Activated naive CD8-positive, alpha-beta T cell treated with anti-CD3 and anti-CD28 coated beads, Interleukin-2, amount 10 ng/mL, durations not matched to agents 7 days and 5 days (primary cell): Measurements from ENCODE around the gene MFN2. TPM values are rescaled to one million over a fixed set of nuclear protein-coding genes. Genes with fewer than 3 reads are reported as not detected.
A peak's percentile ranks its signal among the peaks of the same experiment; 100 is the strongest.
"Not testable (repeated sequence)": the region's sequence is repeated elsewhere in the genome, so short reads cannot be mapped to it uniquely, and the experiment has no call there.

Experiments used
- ATAC-seq: fragments of 150-1000 bp; cut with Tn5 transposase; one replicate; pipeline ENCODE4 v1.10.0; 2021; ENCODE audit warnings: low read depth, moderate library complexity
- POLR2A ChIA-PET: fragments of 350-600 bp; sonication (Branson Sonifier 250); formaldehyde crosslinking; loops from one replicate; lab custom pipeline; 2021; ENCODE audit warnings: antibody characterized with exemption; lab: Charles Lee
- DNase-seq: peaks from one replicate; pipeline ENCODE4 v3.0.0; 2021
- H3K27ac Mint-ChIP-seq: one replicate; pipeline ENCODE4 v1.8.0; 2022; ENCODE audit warnings: mild to moderate bottlenecking, mixed read lengths
- H3K27me3 Mint-ChIP-seq: one replicate; pipeline ENCODE4 v1.8.0; 2022; ENCODE audit warnings: mild to moderate bottlenecking, moderate library complexity, mixed read lengths
- H3K36me3 Mint-ChIP-seq: one replicate; pipeline ENCODE4 v1.8.0; 2021; ENCODE audit warnings: mild to moderate bottlenecking, mixed read lengths
- H3K4me1 Mint-ChIP-seq: one replicate; pipeline ENCODE4 v1.8.0; 2021; ENCODE audit warnings: mixed read lengths
- H3K4me3 Mint-ChIP-seq: one replicate; pipeline ENCODE4 v1.8.0; 2022; ENCODE audit warnings: mild to moderate bottlenecking, moderate library complexity, mixed read lengths
- H3K9me3 Mint-ChIP-seq: one replicate; pipeline ENCODE4 v1.8.0; 2021; ENCODE audit warnings: mixed read lengths
- total RNA-seq, 2 experiments: library from RNA; stranded (reverse); gene quantifications; one replicate each; pipeline ENCODE4 v1.2.3, GENCODE V29; 2021

MFN2 gene
- total RNA-seq, 2 experiments from 2014 or later: 51.4 TPM

DNA sequence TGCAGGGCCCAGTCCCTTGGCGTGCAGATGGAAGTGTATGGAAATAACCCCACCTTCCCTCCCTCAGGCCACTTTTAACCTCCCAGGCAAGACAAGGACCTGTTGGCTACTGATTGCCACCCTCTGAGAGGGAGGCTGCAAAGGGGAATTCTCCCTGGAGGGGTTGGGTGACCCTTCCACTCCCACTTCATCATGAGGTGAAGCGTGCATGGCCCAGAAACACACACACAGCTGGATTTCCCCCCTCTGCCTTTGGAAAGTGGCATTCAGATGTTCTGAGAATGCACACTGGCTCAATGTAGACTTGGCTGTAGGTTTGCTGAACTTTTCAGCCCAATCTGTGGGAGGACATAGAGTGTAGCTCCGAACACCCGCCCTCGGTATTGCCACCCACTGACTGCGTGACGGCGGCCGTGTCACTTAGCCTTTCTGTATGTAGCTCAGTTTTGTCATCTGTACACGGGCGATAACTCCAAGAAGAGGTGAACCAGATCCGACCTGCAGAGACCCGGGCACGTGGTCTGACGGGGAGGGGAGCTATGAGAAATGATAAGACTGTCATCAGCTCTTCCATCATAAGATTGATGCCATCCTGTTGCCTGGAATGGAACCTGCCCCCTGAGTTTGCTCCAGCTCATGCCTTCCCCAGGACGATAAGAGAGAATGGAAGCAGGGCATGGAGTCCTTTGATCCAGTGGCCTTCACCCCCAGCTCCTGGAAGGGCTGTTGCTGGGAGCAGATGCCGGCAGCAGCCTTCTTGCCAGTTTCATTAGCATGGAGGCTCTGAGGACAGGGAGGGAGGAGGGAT is 58.3 kb downstream of the MFN2 start:
- Mint-ChIP-seq H3K27ac (peak overlapping the region; percentile 8), H3K9me3 (no peaks in the 10 kb centered on the region), H3K27me3 (no peaks in the 10 kb centered on the region), H3K36me3 (no peaks in the 10 kb centered on the region), H3K4me3 (no peak overlapping the region), H3K4me1 (no peaks in the 10 kb centered on the region)
- POLR2A ChIA-PET: interaction anchor here (0.8 to 2.5 kb wide), 3 partner anchors 61 to 130 kb away, joined by 3 to 11 read pairs (median 4); partner anchors contain the start of gene KIAA2013
- ATAC-seq (no peak), DNase-seq (no peak)

DNA sequence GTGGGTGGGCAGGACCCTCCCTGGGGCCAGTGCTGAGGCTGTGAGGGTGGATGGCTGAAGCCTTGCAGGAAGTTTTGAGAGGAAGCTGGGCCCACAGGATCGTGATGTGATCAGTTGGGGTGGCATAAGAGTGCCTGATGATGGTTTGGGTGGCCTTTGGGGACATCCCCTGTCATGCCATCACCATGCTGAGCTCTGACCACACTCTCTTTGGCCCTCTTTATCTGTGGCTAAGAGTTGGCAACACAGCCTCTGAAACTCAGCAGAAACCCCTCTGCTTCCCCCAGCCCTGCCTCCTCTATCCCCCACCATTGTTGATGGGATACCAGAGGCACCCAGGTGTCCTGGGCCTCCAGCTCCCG is 58.9 kb downstream of the MFN2 start:
- H3K9me3 Mint-ChIP-seq: no peaks in the 10 kb centered on the region
- no peak for ATAC-seq
- peaks cover 2% of the 10 kb centered on the region for H3K27me3 Mint-ChIP-seq
- DNase-seq: no peak
- no peak overlapping the region for H3K4me3 Mint-ChIP-seq
- no peak overlapping the region for H3K27ac Mint-ChIP-seq
- POLR2A ChIA-PET: no interaction called here
- no peaks in the 10 kb centered on the region for H3K4me1 Mint-ChIP-seq
- no peaks in the 10 kb centered on the region for H3K36me3 Mint-ChIP-seq

GRCh38 chr1:12039824-12040456 is 59.7 kb downstream of the MFN2 start:
- not testable (repeated sequence) for H3K36me3 Mint-ChIP-seq, H3K4me1 Mint-ChIP-seq, H3K27me3 Mint-ChIP-seq, H3K4me3 Mint-ChIP-seq, DNase-seq, H3K27ac Mint-ChIP-seq, H3K9me3 Mint-ChIP-seq, ATAC-seq
- POLR2A ChIA-PET: interaction anchor here (1.6 kb wide), 1 partner anchor 132 kb away, joined by 3 read pairs; no protein-coding TSS in a partner anchor

- H3K27me3 Mint-ChIP-seq: peaks cover 7% of the 10 kb centered on the region
- ATAC-seq: no peak
- POLR2A ChIA-PET: interaction anchor here (1.6 kb wide), 1 partner anchor 133 kb away, joined by 3 read pairs; no protein-coding TSS in a partner anchor
- DNase-seq: no peak
- no peak overlapping the region for H3K27ac Mint-ChIP-seq
- H3K4me3 Mint-ChIP-seq: no peak overlapping the region
- H3K9me3 Mint-ChIP-seq: no peaks in the 10 kb centered on the region
- H3K4me1 Mint-ChIP-seq: no peaks in the 10 kb centered on the region
- no peaks in the 10 kb centered on the region for H3K36me3 Mint-ChIP-seq
Measured at GRCh38 chr1:12040457-12041051, 60.3 kb downstream of the MFN2 start.

- not testable (repeated sequence) for H3K4me3 Mint-ChIP-seq, H3K36me3 Mint-ChIP-seq, H3K4me1 Mint-ChIP-seq, DNase-seq, H3K9me3 Mint-ChIP-seq, ATAC-seq, H3K27ac Mint-ChIP-seq
- POLR2A ChIA-PET: interaction anchor here (0.6 kb wide), 1 partner anchor 46 kb away, joined by 5 read pairs; no protein-coding TSS in a partner anchor
- H3K27me3 Mint-ChIP-seq: peaks cover 15% of the 10 kb centered on the region
Measured at GRCh38 chr1:12044187-12044877, 64.1 kb downstream of the MFN2 start.

- DNase-seq (no peak), ATAC-seq (no peak)
- Mint-ChIP-seq H3K9me3 (no peaks in the 10 kb centered on the region), H3K36me3 (no peaks in the 10 kb centered on the region), H3K4me1 (peaks cover 5% of the 10 kb centered on the region), H3K27me3 (peaks cover 15% of the 10 kb centered on the region), H3K27ac (no peak overlapping the region), H3K4me3 (no peak overlapping the region)
- POLR2A ChIA-PET: interaction anchor here (0.7 to 2.5 kb wide), 5 partner anchors 10 to 138 kb away, joined by 3 to 15 read pairs (median 3); partner anchors contain the start of gene MIIP
Measured at GRCh38 chr1:12046749-12047119, 66.5 kb downstream of the MFN2 start.

- ATAC-seq (peak; percentile 85), DNase-seq (peak; percentile 67)
- H3K4me1 Mint-ChIP-seq: peaks cover 11% of the 10 kb centered on the region
- POLR2A ChIA-PET: interaction anchor here (0.7 to 2.5 kb wide), 5 partner anchors 10 to 139 kb away, joined by 3 to 15 read pairs (median 3); partner anchors contain the start of gene MIIP
- H3K4me3 Mint-ChIP-seq: no peak overlapping the region
- H3K36me3 Mint-ChIP-seq: no peaks in the 10 kb centered on the region
- no peaks in the 10 kb centered on the region for H3K9me3 Mint-ChIP-seq
- no peak overlapping the region for H3K27ac Mint-ChIP-seq
- H3K27me3 Mint-ChIP-seq: peaks cover 15% of the 10 kb centered on the region
Measured at GRCh38 chr1:12047120-12047876, 67.1 kb downstream of the MFN2 start.

- Mint-ChIP-seq H3K27ac (no peak overlapping the region), H3K4me1 (peaks cover 15% of the 10 kb centered on the region), H3K27me3 (peaks cover 16% of the 10 kb centered on the region), H3K36me3 (no peaks in the 10 kb centered on the region), H3K9me3 (no peaks in the 10 kb centered on the region), H3K4me3 (no peak overlapping the region)
- ATAC-seq (no peak), DNase-seq (no peak)
- POLR2A ChIA-PET: interaction anchor here (2.5 kb wide), 1 partner anchor 140 kb away, joined by 15 read pairs; no protein-coding TSS in a partner anchor
Measured at GRCh38 chr1:12048372-12048771, 68.1 kb downstream of the MFN2 start.

DNA sequence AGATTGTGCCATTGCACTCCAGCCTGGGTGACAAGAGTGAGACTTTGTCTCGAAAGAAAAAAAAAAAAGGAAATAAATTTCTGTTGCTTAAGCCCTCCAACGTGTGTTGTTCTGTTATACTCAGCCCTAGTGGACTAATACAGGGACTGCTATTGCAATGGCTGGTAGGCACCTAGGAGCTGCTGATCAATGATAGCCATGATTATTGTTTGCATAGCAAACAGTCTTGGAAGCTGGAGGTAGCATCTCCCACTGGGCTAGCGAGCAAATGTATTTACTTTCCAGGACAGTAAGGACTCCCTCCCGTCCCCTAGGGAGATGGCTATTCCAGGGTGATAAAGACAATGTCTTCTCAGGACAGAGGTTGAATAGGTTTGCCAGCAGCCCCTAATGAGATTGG is 69.4 kb downstream of the MFN2 start:
- Mint-ChIP-seq H3K4me1 (peaks cover 15% of the 10 kb centered on the region), H3K27ac (no peak overlapping the region), H3K9me3 (no peaks in the 10 kb centered on the region), H3K4me3 (no peak overlapping the region), H3K27me3 (peaks cover 9% of the 10 kb centered on the region), H3K36me3 (no peaks in the 10 kb centered on the region)
- ATAC-seq (no peak), DNase-seq (no peak)
- POLR2A ChIA-PET: no interaction called here

- no peak overlapping the region for H3K27ac Mint-ChIP-seq
- POLR2A ChIA-PET: interaction anchor here (0.5 to 1.6 kb wide), 3 partner anchors 142 to 1561 kb away, joined by 3 to 6 read pairs (median 3); no protein-coding TSS in a partner anchor
- H3K36me3 Mint-ChIP-seq: no peaks in the 10 kb centered on the region
- peaks cover 7% of the 10 kb centered on the region for H3K27me3 Mint-ChIP-seq
- no peak overlapping the region for H3K4me3 Mint-ChIP-seq
- H3K9me3 Mint-ChIP-seq: no peaks in the 10 kb centered on the region
- no peak for ATAC-seq
- H3K4me1 Mint-ChIP-seq: peaks cover 15% of the 10 kb centered on the region
- DNase-seq: no peak
Measured at GRCh38 chr1:12051361-12051760, 71.1 kb downstream of the MFN2 start.

- H3K4me1 Mint-ChIP-seq: peaks cover 19% of the 10 kb centered on the region
- H3K36me3 Mint-ChIP-seq: no peaks in the 10 kb centered on the region
- ATAC-seq: peak; percentile 27
- peaks cover 7% of the 10 kb centered on the region for H3K27me3 Mint-ChIP-seq
- POLR2A ChIA-PET: interaction anchor here (1.1 kb wide), 1 partner anchor 144 kb away, joined by 3 read pairs; no protein-coding TSS in a partner anchor
- H3K4me3 Mint-ChIP-seq: peak overlapping the region; percentile 17
- DNase-seq: no peak
- no peaks in the 10 kb centered on the region for H3K9me3 Mint-ChIP-seq
- H3K27ac Mint-ChIP-seq: no peak overlapping the region
Measured at GRCh38 chr1:12052008-12052573, 71.8 kb downstream of the MFN2 start.
